Stimulated activated CD8-positive, alpha-beta memory T cell treated with anti-CD3 and anti-CD28 coated beads, Interleukin-4, amount 100 ng/mL, for 24 hours (primary cell): ENCODE data around the gene ANAPC16.
"Not testable (repeated sequence)": the region's sequence is repeated elsewhere in the genome, so short reads cannot be mapped to it uniquely, and the experiment has no call there.

Source experiments
- DNase-seq: peaks from one replicate; pipeline ENCODE4 v3.0.0-alpha.2; 2020; ENCODE audit warnings: low read depth

The ANAPC16 gene

GRCh38 chr10:72263613-72264241 is 47.9 kb downstream of the ANAPC16 start:
- DNase-seq = no peak

- DNase-seq = no peak
These were observed 48.7 kb downstream of the ANAPC16 start for GRCh38 chr10:72264536-72264935.

DNA sequence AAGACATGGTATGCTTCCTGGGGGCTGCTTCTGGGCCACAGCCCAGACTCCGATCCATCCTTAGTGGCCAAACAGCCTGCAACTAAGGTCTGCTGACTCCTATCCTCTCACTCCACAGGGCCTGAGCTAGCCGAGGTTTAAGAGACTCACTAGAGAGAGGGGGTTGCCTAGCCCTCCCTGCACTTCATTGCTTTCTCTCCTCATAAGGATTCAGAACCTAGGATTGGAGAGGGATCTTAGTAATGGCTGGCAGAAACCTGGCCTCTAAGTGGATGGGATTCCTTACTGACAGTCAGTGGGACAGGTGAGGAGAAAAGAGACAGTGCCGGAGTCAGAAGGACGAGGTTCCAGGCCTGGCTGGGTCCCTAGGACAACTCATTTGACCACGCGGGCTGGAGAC is 49.7 kb downstream of the ANAPC16 start:
- no peak for DNase-seq

DNA sequence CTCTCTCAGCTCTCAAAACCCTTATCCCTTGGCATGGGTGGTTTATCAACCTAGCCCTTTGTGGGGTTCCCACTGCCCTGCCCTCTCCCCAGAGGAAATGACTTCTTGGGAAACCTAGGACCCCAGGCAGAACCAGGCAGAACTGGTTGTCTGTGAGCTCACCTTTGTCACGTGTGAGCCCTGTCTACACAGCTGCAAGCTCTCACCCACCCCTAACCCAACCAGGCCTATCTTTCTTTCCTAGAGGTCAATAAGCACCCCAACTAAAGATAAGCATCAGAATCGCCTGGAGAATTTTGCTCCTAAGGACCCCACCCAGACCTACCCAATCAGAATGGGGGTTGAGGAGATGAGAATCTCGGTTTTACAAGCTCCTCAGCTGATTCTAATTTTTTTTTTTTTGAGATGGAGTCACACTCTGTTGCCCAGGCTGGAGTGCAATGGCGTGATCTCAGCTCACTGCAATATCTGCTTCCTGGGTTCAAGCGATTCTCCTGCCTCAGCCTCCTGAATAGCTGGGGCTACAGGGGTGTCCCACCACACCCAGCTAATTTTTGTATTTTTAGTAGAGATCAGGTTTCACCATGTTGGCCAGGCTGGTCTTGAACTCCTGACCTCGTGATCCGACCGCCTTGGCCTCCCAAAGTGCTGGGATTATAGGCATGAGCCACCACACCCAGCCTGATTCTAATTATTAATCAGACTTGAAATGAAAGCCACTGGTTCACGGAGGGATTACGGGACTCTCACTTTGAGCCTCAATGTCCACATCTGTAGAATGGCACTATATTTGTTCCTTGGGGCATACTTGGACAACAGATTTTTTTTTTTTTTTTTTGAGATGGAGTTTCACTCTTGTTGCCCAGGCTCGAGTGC is 50.4 kb downstream of the ANAPC16 start:
- no peak for DNase-seq

- DNase-seq = no peak
These were observed 51.6 kb downstream of the ANAPC16 start for GRCh38 chr10:72267381-72267780.

- no peak for DNase-seq
These were observed 52.1 kb downstream of the ANAPC16 start for GRCh38 chr10:72267819-72268399.

DNA sequence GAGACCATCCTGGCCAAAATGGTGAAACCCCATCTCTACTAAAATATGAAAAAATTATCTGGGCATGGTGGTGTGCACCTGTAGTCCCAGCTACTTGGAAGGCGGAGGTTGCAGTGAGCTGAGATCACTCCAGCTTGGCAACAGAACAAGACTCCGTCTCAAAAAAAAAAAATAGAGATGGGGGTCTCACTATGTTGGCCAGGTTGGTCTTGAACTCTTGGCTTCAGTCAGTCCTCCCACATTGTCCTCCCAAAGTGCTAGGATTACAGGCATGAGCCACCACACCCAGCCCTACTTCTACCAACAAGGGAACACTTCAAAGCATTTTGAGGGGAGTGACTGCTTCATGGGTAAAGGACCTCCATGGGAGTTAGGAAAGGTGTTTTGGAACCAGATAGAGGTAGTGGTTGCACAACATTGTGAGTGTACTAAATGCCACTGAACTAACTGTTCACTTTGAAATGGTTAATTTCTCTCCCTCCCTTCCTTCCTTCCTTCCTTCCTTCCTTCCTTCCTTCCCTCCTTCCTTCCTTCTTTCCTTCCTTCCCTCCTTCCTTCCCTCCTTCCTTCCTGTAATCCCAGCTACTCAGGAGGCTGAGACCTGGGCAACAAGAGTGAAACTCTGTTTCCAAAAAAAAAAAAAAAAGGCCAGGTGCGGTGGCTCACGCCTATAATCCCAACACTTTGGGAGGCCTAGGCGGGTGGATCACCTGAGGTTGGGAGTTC is 52.8 kb downstream of the ANAPC16 start:
- not testable (repeated sequence) for DNase-seq

- no peak for DNase-seq
These were observed 54.9 kb downstream of the ANAPC16 start for GRCh38 chr10:72270607-72271281.

DNA sequence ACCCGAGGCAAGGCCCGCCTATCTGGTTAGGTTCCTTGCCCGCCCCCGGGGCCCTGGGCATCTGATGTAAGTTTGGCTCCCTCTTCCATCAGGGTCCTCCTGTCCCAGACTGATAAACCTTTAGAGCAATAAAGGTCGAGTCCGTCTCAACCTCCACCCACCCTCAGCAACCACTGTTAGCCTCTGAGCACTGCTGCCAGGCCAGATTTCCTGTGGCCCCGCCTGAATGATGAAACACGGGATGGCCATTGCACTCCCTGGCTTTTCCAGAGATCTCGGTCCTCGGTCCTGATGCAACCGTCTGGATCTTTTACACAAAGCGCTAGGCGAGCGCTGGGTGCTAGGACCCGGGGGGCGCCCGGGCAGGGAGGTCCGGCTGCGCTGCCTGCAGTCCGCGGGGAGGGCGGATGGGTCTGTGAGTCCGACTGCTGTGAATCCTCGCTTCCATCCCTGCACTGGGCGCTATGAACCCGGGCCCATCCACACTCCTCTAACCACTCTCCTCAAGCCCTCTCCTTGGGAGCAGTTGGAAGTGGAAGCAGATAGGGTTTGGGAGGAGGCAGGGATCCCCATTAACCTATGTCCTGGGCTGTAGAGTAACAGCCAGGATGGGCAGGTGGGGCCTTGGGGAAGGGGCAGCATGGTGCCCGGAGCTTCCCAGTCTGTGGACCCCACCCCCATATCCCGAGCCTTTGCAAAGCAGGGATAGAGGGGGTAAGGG is 57.0 kb downstream of the ANAPC16 start:
- DNase-seq = no peak

GRCh38 chr10:72273410-72274212 is 57.8 kb downstream of the ANAPC16 start, which contains the start of gene DDIT4:
TSS of gene DDIT4 (plus strand) at chr10:72273924. CDS start at chr10:72274217, 293 bp downstream.
- peak; percentile 96 for DNase-seq

DNA sequence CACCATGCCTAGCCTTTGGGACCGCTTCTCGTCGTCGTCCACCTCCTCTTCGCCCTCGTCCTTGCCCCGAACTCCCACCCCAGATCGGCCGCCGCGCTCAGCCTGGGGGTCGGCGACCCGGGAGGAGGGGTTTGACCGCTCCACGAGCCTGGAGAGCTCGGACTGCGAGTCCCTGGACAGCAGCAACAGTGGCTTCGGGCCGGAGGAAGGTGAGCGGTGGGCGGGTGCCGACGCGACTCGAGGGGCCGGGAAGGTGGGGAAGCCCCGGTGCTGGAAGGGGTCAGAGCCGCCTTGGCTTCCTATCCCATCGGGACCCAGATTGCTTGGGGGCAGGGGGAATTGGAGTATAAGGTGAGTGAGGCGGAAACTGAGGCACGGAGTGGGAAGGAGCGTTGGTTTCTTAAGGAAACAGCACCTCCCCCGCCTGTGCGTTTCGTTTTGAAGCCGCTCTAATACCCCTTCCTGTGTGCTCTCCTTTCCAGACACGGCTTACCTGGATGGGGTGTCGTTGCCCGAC is 58.5 kb downstream of the ANAPC16 start:
- no peak for DNase-seq

DNA sequence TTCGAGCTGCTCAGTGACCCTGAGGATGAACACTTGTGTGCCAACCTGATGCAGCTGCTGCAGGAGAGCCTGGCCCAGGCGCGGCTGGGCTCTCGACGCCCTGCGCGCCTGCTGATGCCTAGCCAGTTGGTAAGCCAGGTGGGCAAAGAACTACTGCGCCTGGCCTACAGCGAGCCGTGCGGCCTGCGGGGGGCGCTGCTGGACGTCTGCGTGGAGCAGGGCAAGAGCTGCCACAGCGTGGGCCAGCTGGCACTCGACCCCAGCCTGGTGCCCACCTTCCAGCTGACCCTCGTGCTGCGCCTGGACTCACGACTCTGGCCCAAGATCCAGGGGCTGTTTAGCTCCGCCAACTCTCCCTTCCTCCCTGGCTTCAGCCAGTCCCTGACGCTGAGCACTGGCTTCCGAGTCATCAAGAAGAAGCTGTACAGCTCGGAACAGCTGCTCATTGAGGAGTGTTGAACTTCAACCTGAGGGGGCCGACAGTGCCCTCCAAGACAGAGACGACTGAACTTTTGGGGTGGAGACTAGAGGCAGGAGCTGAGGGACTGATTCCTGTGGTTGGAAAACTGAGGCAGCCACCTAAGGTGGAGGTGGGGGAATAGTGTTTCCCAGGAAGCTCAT is 59.0 kb downstream of the ANAPC16 start:
- DNase-seq = peak; percentile 60

- no peak for DNase-seq
These were observed 59.7 kb downstream of the ANAPC16 start for GRCh38 chr10:72275351-72276012.

GRCh38 chr10:72276013-72276387 is 60.2 kb downstream of the ANAPC16 start:
- no peak for DNase-seq

DNA sequence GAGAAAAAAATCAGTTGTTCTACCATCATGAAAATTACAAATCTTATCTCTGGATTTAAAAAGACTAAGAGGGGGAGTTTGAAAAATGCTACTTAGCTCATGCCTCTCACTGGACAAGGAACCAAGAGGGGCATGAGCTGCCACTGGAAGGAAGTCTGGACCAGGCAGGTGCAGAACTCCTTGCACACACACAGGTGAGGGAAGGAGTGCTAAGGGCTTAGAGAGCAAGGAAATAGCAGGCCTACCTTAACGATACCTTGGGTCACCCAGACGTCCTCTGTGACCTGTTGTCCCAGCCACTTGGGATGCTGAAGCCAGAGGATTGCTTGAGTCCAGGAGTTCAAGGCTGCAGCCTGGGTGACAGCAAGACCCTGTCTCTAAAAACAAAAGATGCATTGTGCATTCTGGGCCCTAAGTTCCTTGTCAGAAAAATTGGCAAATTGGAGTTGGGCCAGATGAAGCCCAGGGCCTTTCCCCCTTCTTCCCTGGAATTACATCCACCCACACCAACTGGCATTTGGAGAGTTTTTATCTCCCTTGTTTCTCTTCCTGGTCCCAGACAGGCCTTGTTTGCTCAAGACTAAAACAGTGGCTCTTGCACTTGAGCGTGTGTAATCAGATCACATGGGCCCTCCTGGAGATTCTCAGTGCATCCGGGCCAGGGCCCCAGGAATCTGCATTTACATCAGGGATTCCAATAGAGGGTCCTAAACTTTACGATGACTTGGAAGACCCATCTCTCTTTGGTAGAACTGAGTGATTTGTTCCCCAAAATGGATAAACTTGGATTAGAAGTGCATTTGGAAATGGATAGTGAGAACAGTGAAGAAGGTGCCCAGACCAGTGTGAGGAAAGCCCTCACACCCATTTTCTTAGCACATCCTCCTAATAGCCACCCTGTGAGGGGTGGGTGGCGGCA is 60.9 kb downstream of the ANAPC16 start:
- no peak for DNase-seq

- no peak for DNase-seq
These were observed 61.7 kb downstream of the ANAPC16 start for GRCh38 chr10:72277340-72277995.

DNA sequence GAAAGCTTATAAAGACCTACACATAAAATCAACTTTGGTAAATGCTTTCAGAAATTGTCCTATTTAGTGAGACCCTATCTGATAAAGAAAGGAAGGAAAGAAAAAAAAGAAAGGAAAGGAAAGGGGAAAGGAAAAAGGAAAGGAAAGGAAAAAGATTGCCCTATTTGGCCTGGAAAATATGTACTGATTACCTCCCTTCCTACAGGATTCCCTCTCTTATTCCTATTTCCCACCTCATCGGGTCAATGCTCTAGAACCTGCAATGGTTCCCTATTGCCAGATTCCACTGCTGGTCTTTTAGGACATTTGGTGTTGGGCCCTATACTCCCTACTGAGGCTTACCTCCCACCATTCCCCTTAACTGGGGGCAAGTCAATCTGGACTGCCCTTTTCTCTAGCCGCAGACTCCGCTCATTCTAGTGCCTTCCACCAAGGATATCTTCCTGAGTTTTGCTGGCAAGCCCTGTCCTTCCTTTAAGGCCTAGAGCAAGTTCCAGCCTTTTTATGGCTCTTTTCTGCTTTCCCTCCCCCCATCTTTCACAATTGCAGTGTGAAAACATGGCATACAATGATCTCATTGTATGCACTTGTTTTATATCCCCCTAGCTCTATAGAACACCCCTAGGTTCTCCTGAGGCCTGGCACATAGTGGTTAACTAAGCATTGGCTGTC is 62.3 kb downstream of the ANAPC16 start:
- DNase-seq = no peak
